Frontal cortex (tissue), 4 donors: ENCODE results near the gene TBL3. TPM values are rescaled to one million over a fixed set of nuclear protein-coding genes. Genes with fewer than 3 reads are reported as not detected.

Experiments
- DNase-seq, 2 donors: peaks; one replicate each; pipeline ENCODE4 v3.0.0; 2012; ENCODE audit warnings: low spot score in 2 of 2
- FAIRE-seq: peaks from 2 replicates; lab custom pipeline; 2012; peaks lifted over from hg19 to GRCh38; lab: Jason Lieb, UNC
- total RNA-seq: library from RNA; depleted of rRNA; stranded (reverse); fragments of >200 nt; gene quantifications from one replicate; pipeline ENCODE4 v1.2.3, GENCODE V29; 2014
- donor health status: control.
- donor health status: control.
- donor health status: control.

The TBL3 gene
- total RNA-seq, 1 donor from 2014 or later = 11.0 TPM

DNA sequence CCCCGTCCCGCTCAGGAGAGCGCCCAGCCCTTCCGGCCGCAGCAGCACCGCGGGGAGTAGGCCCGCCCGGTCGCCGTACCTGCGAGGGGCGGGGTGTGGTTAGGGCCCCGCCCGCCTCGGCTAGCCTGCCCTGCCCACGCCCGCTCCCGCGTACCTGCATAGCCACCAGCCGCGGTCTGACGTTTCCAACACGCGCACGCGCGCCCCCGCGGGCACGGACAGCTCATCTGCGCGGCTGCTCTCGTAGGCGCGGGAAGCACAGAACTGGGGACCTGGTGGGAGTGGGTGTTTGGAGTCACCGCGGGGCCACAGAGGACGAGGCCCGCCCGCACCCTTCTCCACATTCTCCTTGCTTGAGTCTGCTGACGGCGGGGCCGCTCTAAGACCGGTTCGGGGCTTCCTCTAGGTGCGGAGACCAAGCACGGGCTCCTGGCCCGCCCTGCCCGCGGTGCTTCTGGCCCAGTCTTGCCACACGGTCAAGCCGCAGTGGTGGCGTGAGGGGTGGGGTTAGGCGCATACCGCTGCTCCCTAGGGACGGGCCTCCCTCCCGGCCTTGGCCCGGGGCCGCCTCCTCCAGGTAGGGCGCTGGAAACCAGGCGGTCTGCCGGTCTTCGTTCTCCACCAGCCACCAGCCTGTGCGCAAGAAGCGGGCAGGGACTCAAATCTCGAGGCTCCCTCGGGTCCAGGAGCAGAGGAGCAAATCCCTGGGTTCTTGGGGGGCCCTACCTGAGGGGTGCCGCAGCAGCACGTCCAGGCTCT, 7.6 kb downstream of the TBL3 start:
- DNase-seq = no peak
- FAIRE-seq = no peak

DNA sequence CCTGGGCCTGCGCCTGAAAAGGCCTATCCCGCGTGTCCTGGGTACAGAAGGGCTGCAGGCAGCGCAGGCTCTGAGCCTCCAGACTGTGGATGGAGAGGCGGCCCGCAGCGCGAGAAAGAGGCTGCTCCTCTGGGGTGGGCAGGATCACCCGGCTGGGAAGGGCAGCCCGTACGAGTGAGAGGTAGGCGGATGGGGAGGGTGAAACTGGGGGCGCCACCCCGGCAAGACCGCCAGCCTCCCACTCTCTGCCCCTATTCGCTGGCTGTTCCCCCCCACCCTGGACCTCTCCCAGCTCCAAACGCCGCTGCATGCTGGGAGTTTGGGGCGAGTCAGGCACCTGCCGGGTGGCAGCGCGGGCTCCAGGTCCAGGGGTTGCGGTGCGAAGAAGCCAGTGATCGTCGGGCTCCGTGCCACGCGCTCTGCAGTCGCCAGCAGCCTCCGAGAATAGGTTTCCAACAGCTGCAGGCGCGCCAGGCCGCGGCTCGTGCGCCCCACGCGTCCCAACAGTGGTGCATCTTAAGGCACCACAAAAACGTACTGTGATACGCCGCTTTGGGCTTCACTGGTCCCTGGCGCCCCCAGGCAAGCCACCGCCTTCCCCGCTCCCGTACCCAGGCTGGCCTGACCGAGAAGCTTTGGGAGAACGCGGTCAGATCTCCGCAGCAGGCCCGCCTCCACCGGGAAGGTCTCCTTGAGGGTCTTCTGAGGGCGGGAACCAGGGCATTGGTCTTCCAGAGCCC, 8.3 kb downstream of the TBL3 start:
- no peak for DNase-seq
- no peak for FAIRE-seq

GRCh38 chr16:1980770-1981087, 8.9 kb downstream of the TBL3 start:
- DNase-seq (no peak), FAIRE-seq (no peak)

DNA sequence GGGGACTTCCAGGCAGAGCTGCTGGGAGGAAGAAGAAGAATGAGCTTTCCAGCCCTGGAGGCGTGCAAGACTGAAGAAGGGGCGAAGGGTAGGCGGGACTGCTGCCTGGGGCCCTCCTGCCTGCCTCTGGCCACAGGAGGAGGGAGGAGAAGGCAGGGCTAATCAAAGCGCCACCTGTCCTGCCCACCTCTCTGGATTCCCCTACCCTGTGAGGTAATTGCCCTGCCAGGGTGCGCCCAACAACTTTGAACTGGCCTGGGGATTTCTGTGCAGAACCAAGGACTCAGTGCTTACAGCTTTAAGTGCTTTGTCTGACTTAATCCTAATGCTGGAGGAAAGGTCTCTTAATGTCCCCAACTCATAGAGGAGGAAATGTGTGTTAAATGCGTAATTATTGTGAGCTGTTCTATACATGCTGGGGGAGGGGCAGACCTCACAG, 9.6 kb downstream of the TBL3 start, which contains the start of gene NOXO1:
TSS of gene NOXO1 (minus strand) at position 72 of the 439 bp plus-strand sequence. CDS start 290 bp downstream, outside the sequence.
- FAIRE-seq (no peak), DNase-seq (no peak)

- peak in 1 of 2 donors; percentile 67 for DNase-seq
- no peak for FAIRE-seq
Observed at GRCh38 chr16:1982013-1982433, 10.2 kb downstream of the TBL3 start.

DNA sequence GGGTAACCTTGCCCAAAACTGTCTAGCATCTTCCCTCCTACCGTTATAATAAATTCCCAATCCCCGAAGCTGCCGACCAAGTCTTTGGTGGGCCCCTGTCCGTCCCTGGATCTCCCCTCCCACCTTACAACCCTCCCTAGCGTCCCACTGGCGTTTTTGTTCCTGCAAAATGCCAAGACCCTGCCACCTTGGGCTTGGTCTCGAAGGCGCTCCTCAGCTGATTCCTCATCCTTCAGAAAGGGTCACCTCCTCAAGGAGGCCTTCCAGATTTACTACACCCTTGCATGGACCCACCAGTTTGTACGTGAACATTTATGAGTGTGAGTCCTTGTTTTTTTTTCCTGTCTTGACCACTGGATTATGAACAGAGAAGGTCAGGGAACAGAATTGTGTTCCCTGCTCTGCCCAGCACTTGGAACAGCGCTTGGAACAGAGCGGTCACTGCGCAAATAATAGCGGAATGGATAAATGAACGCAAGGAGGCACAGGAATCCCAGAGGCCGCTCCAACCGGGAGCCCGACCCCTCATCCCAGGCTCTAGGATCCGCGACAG, 11.2 kb downstream of the TBL3 start:
- DNase-seq = no peak
- FAIRE-seq = no peak

- FAIRE-seq (no peak), DNase-seq (peak; percentile 100)
Observed at GRCh38 chr16:1983544-1984346, 11.9 kb downstream of the TBL3 start, which contains the start of gene GFER. GFER (plus strand) TSS chr16:1984193; CDS start chr16:1984219, 26 bp downstream.

GRCh38 chr16:1984347-1985225, 12.7 kb downstream of the TBL3 start:
- FAIRE-seq = no peak
- no peak for DNase-seq

DNA sequence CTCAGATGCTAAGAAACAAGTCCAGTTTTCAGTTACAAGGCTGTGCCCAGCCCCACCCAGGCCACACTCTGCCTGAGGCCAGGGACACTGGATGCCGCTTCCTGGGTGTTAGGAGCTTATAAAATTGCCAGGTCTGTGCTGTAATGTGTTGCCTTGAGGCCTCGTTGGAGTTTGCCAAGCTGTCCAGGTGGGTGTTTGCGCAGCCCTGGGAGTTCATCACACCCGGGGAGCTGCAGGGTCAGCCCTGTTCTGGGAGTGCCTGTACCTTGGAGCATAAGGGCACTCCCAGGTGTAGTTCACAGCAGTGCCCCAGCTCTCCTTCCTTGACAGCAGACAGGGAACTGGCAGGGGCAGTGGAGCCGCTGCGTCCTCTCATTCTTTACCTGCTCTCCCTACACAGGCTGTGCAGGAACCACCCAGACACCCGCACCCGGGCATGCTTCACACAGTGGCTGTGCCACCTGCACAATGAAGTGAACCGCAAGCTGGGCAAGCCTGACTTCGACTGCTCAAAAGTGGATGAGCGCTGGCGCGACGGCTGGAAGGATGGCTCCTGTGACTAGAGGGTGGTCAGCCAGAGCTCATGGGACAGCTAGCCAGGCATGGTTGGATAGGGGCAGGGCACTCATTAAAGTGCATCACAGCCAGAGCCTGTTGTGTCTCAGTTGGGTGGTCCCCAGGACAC, 13.8 kb downstream of the TBL3 start:
- FAIRE-seq (no peak), DNase-seq (no peak)

- DNase-seq (no peak), FAIRE-seq (no peak)
Observed at GRCh38 chr16:1987198-1987597, 15.3 kb downstream of the TBL3 start.

DNA sequence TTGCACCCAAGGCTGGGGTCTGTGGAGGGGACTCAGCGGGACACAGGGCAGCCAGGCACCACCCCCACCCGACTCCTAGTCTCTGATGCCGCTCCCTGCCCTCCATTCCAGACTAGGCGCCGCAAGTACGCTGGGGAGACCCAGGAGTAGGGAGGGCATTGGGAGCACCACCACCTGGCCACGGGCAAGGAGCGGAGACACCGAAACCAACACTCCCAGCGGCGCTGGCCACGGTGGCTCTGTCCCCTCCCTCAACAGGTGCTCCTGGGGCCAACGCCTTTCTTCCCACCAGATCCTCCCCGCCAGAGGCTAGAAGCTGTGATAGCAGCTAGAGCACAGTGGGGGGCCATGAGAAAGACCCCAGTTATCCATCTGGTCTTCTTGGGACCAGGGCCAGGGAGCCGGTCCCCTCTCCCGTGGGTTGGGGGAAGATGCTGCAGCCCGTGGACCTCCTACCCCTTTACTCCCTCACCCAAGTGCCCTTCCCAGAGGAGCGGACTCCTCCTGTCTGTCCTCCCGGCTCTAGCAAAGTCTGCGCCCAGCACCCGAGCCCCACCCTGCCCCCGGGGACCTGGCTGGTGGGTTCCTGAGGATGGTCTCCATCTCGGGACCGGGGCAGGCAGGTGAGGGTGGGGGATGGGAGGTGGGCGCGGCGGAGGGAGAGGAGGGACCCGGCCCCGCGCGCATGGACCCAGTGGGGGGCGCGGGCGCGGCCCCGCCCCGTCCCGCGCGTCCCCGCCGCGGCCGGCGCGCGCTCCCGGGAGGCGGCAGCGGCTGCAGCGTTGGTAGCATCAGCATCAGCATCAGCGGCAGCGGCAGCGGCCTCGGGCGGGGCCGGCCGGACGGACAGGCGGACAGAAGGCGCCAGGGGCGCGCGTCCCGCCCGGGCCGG, 17.6 kb downstream of the TBL3 start, which contains the start of gene SYNGR3:
TSS of gene SYNGR3 (plus strand) at position 762 of the 892 bp plus-strand sequence. CDS start 133 bp downstream, outside the sequence.
- no peak for DNase-seq
- no peak for FAIRE-seq

GRCh38 chr16:1990101-1990350, 18.2 kb downstream of the TBL3 start:
- no peak for DNase-seq
- FAIRE-seq = no peak

DNA sequence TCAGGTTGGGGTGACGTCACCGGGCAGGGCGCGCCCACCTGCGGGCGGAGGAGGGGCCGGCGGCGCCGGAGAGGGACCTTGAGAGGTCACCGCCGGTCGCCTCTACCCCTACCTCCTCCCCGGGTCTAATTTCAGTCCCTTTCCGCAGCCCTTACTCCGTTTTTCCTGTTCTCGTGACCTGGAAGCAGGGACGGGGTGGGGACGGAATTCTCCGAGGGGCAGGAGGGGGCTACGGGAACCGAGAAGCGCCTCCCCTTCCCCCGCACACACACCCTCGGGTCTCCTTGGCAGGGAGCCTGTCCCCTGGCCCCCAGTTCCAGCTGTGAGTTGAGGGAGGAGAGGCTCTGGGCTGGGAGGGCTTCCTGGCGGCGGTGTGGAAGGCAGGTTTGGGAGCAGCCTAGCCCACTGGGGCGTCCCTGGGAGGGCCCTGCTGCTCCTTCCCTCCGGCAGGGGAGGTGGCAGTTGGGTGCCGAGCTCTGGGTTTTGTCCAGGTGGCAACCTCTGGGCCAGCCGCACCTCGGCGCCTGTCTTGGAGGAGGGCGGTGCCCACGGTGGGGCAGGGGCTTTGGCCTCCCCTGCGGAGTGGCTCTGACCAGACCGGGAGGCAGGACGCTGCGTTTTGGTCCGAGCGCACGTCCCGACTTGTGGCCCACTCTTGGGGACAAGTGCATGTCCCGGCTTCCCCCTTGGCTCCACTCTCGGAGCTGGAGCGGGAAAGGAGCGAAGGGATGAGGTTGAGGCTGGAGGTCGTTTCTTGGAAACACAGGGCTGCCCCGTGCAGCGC, 18.7 kb downstream of the TBL3 start:
- FAIRE-seq = no peak
- DNase-seq = no peak

GRCh38 chr16:1991135-1991551, 19.3 kb downstream of the TBL3 start:
- no peak for FAIRE-seq
- DNase-seq = no peak

DNA sequence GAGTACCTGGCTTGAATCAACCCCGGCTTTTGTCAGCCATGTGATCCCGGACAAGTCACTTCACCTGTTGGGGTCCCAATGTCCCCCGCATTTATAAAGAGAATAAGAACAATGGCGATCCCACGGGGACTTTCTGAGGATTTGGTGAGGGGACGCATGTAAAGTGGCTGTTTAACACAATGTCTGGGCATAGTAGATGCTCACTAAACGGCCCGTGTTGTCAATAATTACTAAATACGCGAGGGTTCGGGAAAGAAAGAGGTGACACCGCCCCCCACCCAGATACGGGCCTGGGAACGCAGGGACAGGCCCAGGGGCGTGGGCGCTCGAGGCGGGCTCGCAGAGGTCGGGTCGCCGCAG, 19.7 kb downstream of the TBL3 start:
- DNase-seq (no peak), FAIRE-seq (no peak)

- DNase-seq (peak; percentile 91 to 97), FAIRE-seq (no peak)
Observed at GRCh38 chr16:1991948-1992703, 20.3 kb downstream of the TBL3 start.
